Measurements from ENCODE around the gene POU2F1.

The POU2F1 gene

GRCh38 chr1:167471568-167471967 lies 250.9 kb downstream of the POU2F1 start:
- H3K18ac ChIP-seq (ENCODE audit: low read length) = no peak overlapping the region
- H3K27ac ChIP-seq (replicated peaks; ENCODE audit: low read length) = no peak overlapping the region
- H3K27me3 ChIP-seq (ENCODE audit: control insufficient read depth in 3 of 3, insufficient read depth in 3 of 3, low read depth in 1 of 3, low read length in 3 of 3) = no peaks in the 10 kb centered on the region
- no peak overlapping the region for H3K14ac ChIP-seq (ENCODE audit: low read length)
- no peaks in the 10 kb centered on the region for H3K79me1 ChIP-seq (ENCODE audit: low read depth, low read length)
- H2AK5ac ChIP-seq (ENCODE audit: low read depth, low read length) = no peak overlapping the region
- H2BK12ac ChIP-seq (ENCODE audit: low read length) = no peak overlapping the region
- peaks cover 0 to 2% of the 10 kb centered on the region in 2 donors for H3K9me3 ChIP-seq (replicated peaks in 1 of 2; ENCODE audit: control insufficient read depth in 2 of 2, insufficient read depth in 1 of 2, low read depth in 1 of 2, low read length in 2 of 2)
- no peak overlapping the region for H2BK5ac ChIP-seq (ENCODE audit: low read length)
- H2BK120ac ChIP-seq (ENCODE audit: low read depth, low read length) = no peak overlapping the region
- H2BK15ac ChIP-seq (ENCODE audit: low read length) = no peak overlapping the region
- H3K4me2 ChIP-seq (ENCODE audit: insufficient read depth, low read length, poor library complexity, severe bottlenecking) = no peak overlapping the region
- no peak overlapping the region for H4K8ac ChIP-seq (ENCODE audit: low read depth, low read length)
- DNase-seq (ENCODE audit: low spot score) = no peak
- H3K4me3 ChIP-seq (ENCODE audit: low read length in 2 of 2) = no peak overlapping the region
- H3K4ac ChIP-seq (ENCODE audit: low read length) = no peak overlapping the region
- H4K91ac ChIP-seq (ENCODE audit: low read depth, low read length, poor library complexity) = no peak overlapping the region
- H3K9ac ChIP-seq (ENCODE audit: low read depth, low read length, poor library complexity) = no peak overlapping the region
- no peak overlapping the region for H2AFZ ChIP-seq (ENCODE audit: low read length)
- no CpG with 5 or more reads among the region's 5 CpGs for WGBS, 2 donors (ENCODE audit: extremely low coverage in 2 of 2, insufficient read length in 2 of 2, insufficient replicate concordance in 1 of 2)
- H3K4me1 ChIP-seq (ENCODE audit: control insufficient read depth in 2 of 2, insufficient read depth in 1 of 2, low read depth in 1 of 2, low read length in 2 of 2) = peaks cover 18 to 31% of the 10 kb centered on the region in 2 donors
- no peak overlapping the region for H3K23ac ChIP-seq (ENCODE audit: low read depth, low read length, poor library complexity)
- H3K36me3 ChIP-seq (replicated peaks in 1 of 2; ENCODE audit: control insufficient read depth in 2 of 2, insufficient read depth in 2 of 2, low read length in 2 of 2) = no peaks in the 10 kb centered on the region

GRCh38 chr1:167472752-167473521 lies 252.3 kb downstream of the POU2F1 start:
- H4K91ac ChIP-seq (ENCODE audit: low read depth, low read length, poor library complexity) = no peak overlapping the region
- H3K18ac ChIP-seq (ENCODE audit: low read length) = no peak overlapping the region
- no peaks in the 10 kb centered on the region for H3K79me1 ChIP-seq (ENCODE audit: low read depth, low read length)
- no peak overlapping the region for H3K9ac ChIP-seq (ENCODE audit: low read depth, low read length, poor library complexity)
- H3K14ac ChIP-seq (ENCODE audit: low read length) = no peak overlapping the region
- peak overlapping the region; percentile 13 for H2AFZ ChIP-seq (ENCODE audit: low read length)
- no peak overlapping the region for H2BK12ac ChIP-seq (ENCODE audit: low read length)
- no peaks in the 10 kb centered on the region for H3K27me3 ChIP-seq (ENCODE audit: control insufficient read depth in 3 of 3, insufficient read depth in 3 of 3, low read depth in 1 of 3, low read length in 3 of 3)
- H2AK5ac ChIP-seq (ENCODE audit: low read depth, low read length) = no peak overlapping the region
- no peak overlapping the region for H3K4me3 ChIP-seq (ENCODE audit: low read length in 2 of 2)
- H2BK120ac ChIP-seq (ENCODE audit: low read depth, low read length) = no peak overlapping the region
- no peak overlapping the region for H3K27ac ChIP-seq (replicated peaks; ENCODE audit: low read length)
- H3K9me3 ChIP-seq (replicated peaks in 1 of 2; ENCODE audit: control insufficient read depth in 2 of 2, insufficient read depth in 1 of 2, low read depth in 1 of 2, low read length in 2 of 2) = peaks cover 0 to 2% of the 10 kb centered on the region in 2 donors
- H3K23ac ChIP-seq (ENCODE audit: low read depth, low read length, poor library complexity) = no peak overlapping the region
- no peak overlapping the region for H3K4ac ChIP-seq (ENCODE audit: low read length)
- H2BK15ac ChIP-seq (ENCODE audit: low read length) = no peak overlapping the region
- peaks cover 16 to 27% of the 10 kb centered on the region in 2 donors for H3K4me1 ChIP-seq (ENCODE audit: control insufficient read depth in 2 of 2, insufficient read depth in 1 of 2, low read depth in 1 of 2, low read length in 2 of 2)
- no peak for DNase-seq (ENCODE audit: low spot score)
- H2BK5ac ChIP-seq (ENCODE audit: low read length) = no peak overlapping the region
- H4K8ac ChIP-seq (ENCODE audit: low read depth, low read length) = no peak overlapping the region
- H3K4me2 ChIP-seq (ENCODE audit: insufficient read depth, low read length, poor library complexity, severe bottlenecking) = no peak overlapping the region
- H3K36me3 ChIP-seq (replicated peaks in 1 of 2; ENCODE audit: control insufficient read depth in 2 of 2, insufficient read depth in 2 of 2, low read length in 2 of 2) = no peaks in the 10 kb centered on the region
- no CpG with 5 or more reads among the region's 10 CpGs for WGBS, 2 donors (ENCODE audit: extremely low coverage in 2 of 2, insufficient read length in 2 of 2, insufficient replicate concordance in 1 of 2)

- Histone ChIP-seq H3K27me3 (ENCODE audit: control insufficient read depth in 3 of 3, insufficient read depth in 3 of 3, low read depth in 1 of 3, low read length in 3 of 3) (no peaks in the 10 kb centered on the region), H3K36me3 (replicated peaks in 1 of 2; ENCODE audit: control insufficient read depth in 2 of 2, insufficient read depth in 2 of 2, low read length in 2 of 2) (no peaks in the 10 kb centered on the region), H3K14ac (ENCODE audit: low read length) (no peak overlapping the region), H3K9ac (ENCODE audit: low read depth, low read length, poor library complexity) (no peak overlapping the region), H2AFZ (ENCODE audit: low read length) (peak overlapping the region; percentile 57), H2BK5ac (ENCODE audit: low read length) (no peak overlapping the region), H2BK12ac (ENCODE audit: low read length) (no peak overlapping the region), H4K8ac (ENCODE audit: low read depth, low read length) (no peak overlapping the region), H3K4me3 (ENCODE audit: low read length in 2 of 2) (no peak overlapping the region), H4K91ac (ENCODE audit: low read depth, low read length, poor library complexity) (no peak overlapping the region), H3K4me2 (ENCODE audit: insufficient read depth, low read length, poor library complexity, severe bottlenecking) (no peak overlapping the region), H2AK5ac (ENCODE audit: low read depth, low read length) (no peak overlapping the region), H3K27ac (replicated peaks; ENCODE audit: low read length) (no peak overlapping the region), H3K18ac (ENCODE audit: low read length) (no peak overlapping the region), H3K4ac (ENCODE audit: low read length) (no peak overlapping the region), H3K9me3 (replicated peaks in 1 of 2; ENCODE audit: control insufficient read depth in 2 of 2, insufficient read depth in 1 of 2, low read depth in 1 of 2, low read length in 2 of 2) (peaks cover 0 to 2% of the 10 kb centered on the region in 2 donors), H2BK120ac (ENCODE audit: low read depth, low read length) (no peak overlapping the region), H2BK15ac (ENCODE audit: low read length) (no peak overlapping the region), H3K79me1 (ENCODE audit: low read depth, low read length) (no peaks in the 10 kb centered on the region), H3K4me1 (ENCODE audit: control insufficient read depth in 2 of 2, insufficient read depth in 1 of 2, low read depth in 1 of 2, low read length in 2 of 2) (peaks cover 19 to 28% of the 10 kb centered on the region in 2 donors), H3K23ac (ENCODE audit: low read depth, low read length, poor library complexity) (no peak overlapping the region)
- no CpG with 5 or more reads among the region's 5 CpGs for WGBS, 2 donors (ENCODE audit: extremely low coverage in 2 of 2, insufficient read length in 2 of 2, insufficient replicate concordance in 1 of 2)
- DNase-seq (ENCODE audit: low spot score) = no peak
These were observed 253.1 kb downstream of the POU2F1 start for GRCh38 chr1:167473761-167474160.

- no peak overlapping the region for H2BK120ac ChIP-seq (ENCODE audit: low read depth, low read length)
- H3K4ac ChIP-seq (ENCODE audit: low read length) = no peak overlapping the region
- no peak overlapping the region for H3K9ac ChIP-seq (ENCODE audit: low read depth, low read length, poor library complexity)
- no peaks in the 10 kb centered on the region for H3K79me1 ChIP-seq (ENCODE audit: low read depth, low read length)
- no peak overlapping the region for H3K14ac ChIP-seq (ENCODE audit: low read length)
- H2BK12ac ChIP-seq (ENCODE audit: low read length) = no peak overlapping the region
- H3K4me3 ChIP-seq (ENCODE audit: low read length in 2 of 2) = no peak overlapping the region
- H2AK5ac ChIP-seq (ENCODE audit: low read depth, low read length) = no peak overlapping the region
- H3K9me3 ChIP-seq (replicated peaks in 1 of 2; ENCODE audit: control insufficient read depth in 2 of 2, insufficient read depth in 1 of 2, low read depth in 1 of 2, low read length in 2 of 2) = peaks cover 0 to 2% of the 10 kb centered on the region in 2 donors
- H2BK15ac ChIP-seq (ENCODE audit: low read length) = no peak overlapping the region
- H2AFZ ChIP-seq (ENCODE audit: low read length) = peak overlapping the region; percentile 57
- H3K36me3 ChIP-seq (replicated peaks in 1 of 2; ENCODE audit: control insufficient read depth in 2 of 2, insufficient read depth in 2 of 2, low read length in 2 of 2) = no peaks in the 10 kb centered on the region
- DNase-seq (ENCODE audit: low spot score) = no peak
- H3K23ac ChIP-seq (ENCODE audit: low read depth, low read length, poor library complexity) = no peak overlapping the region
- no peak overlapping the region for H3K18ac ChIP-seq (ENCODE audit: low read length)
- no peak overlapping the region for H2BK5ac ChIP-seq (ENCODE audit: low read length)
- no peak overlapping the region for H4K8ac ChIP-seq (ENCODE audit: low read depth, low read length)
- H4K91ac ChIP-seq (ENCODE audit: low read depth, low read length, poor library complexity) = no peak overlapping the region
- no peak overlapping the region for H3K4me2 ChIP-seq (ENCODE audit: insufficient read depth, low read length, poor library complexity, severe bottlenecking)
- no peaks in the 10 kb centered on the region for H3K27me3 ChIP-seq (ENCODE audit: control insufficient read depth in 3 of 3, insufficient read depth in 3 of 3, low read depth in 1 of 3, low read length in 3 of 3)
- no CpG with 5 or more reads among the region's 5 CpGs for WGBS, 2 donors (ENCODE audit: extremely low coverage in 2 of 2, insufficient read length in 2 of 2, insufficient replicate concordance in 1 of 2)
- H3K27ac ChIP-seq (replicated peaks; ENCODE audit: low read length) = no peak overlapping the region
- H3K4me1 ChIP-seq (ENCODE audit: control insufficient read depth in 2 of 2, insufficient read depth in 1 of 2, low read depth in 1 of 2, low read length in 2 of 2) = peaks cover 19 to 28% of the 10 kb centered on the region in 2 donors
These were observed 253.5 kb downstream of the POU2F1 start for GRCh38 chr1:167474191-167474641.
